A673 (cell line): ENCODE results near the gene MARCHF7. TPM values are rescaled to one million over a fixed set of nuclear protein-coding genes. Genes with fewer than 3 reads are reported as not detected.
"Not testable (repeated sequence)": the region's sequence is repeated elsewhere in the genome, so short reads cannot be mapped to it uniquely, and the experiment has no call there.

Experiments
- BruUV-seq: library from RNA; stranded (reverse); fragments of 400-500 nt; replicated peaks from 2 replicates; lab custom pipeline; 2021; lab: Mats Ljungman, UMichigan
- CTCF ChIA-PET: fragments of 300-600 bp; sonication (Branson Sonifier 250); formaldehyde crosslinking; loops from one replicate; lab custom pipeline; 2022; ENCODE audit warnings: antibody characterized with exemption; lab: Charles Lee
- POLR2A ChIA-PET: fragments of 300-600 bp; sonication (Branson Sonifier 250); formaldehyde crosslinking; loops from one replicate; lab custom pipeline; 2022; ENCODE audit warnings: antibody characterized with exemption; ENCODE audit not compliant: low non-redundant PET; lab: Charles Lee
- DNase-seq: peaks from one replicate; pipeline ENCODE4 v3.0.0-alpha.2; 2015; ENCODE audit warnings: low spot score
- H3K27ac ChIP-seq: fragments of 200-600 bp; sonication (generic); 2 replicates; pipeline ENCODE4 v1.5.1; 2016; ENCODE audit warnings: mixed run types, low read depth, mild to moderate bottlenecking, mixed read lengths, antibody characterized with exemption, low read length; ENCODE audit not compliant: poor library complexity, severe bottlenecking
- H3K27me3 ChIP-seq: fragments of 200-600 bp; sonication (generic); replicated peaks from 2 replicates; pipeline ENCODE4 v1.6.1; 2017; ENCODE audit warnings: mixed run types, low read depth, mild to moderate bottlenecking, mixed read lengths, antibody characterized with exemption, low read length; ENCODE audit not compliant: insufficient read depth, poor library complexity
- H3K36me3 ChIP-seq: fragments of 200-600 bp; sonication (generic); 2 replicates; pipeline ENCODE4 v1.6.1; 2016; ENCODE audit warnings: mixed run types, mild to moderate bottlenecking, mixed read lengths, antibody characterized with exemption, low read length; ENCODE audit not compliant: insufficient read depth, poor library complexity, severe bottlenecking
- H3K4me1 ChIP-seq: fragments of 200-600 bp; sonication (generic); 2 replicates; pipeline ENCODE4 v1.6.1; 2017; ENCODE audit warnings: mixed run types, mild to moderate bottlenecking, mixed read lengths, antibody characterized with exemption, low read length; ENCODE audit not compliant: insufficient read depth, poor library complexity, severe bottlenecking
- H3K4me3 ChIP-seq: fragments of 200-600 bp; sonication (generic); 2 replicates; pipeline ENCODE4 v1.5.1; 2016; ENCODE audit warnings: low read depth, mixed run types, mild to moderate bottlenecking, mixed read lengths, low read length; ENCODE audit not compliant: poor library complexity, severe bottlenecking
- H3K9me3 ChIP-seq: fragments of 200-600 bp; sonication (generic); 2 replicates; pipeline ENCODE4 v1.6.1; 2016; ENCODE audit warnings: mixed run types, low read depth, mild to moderate bottlenecking, mixed read lengths, antibody characterized with exemption, low read length; ENCODE audit not compliant: poor library complexity, severe bottlenecking
- CTCF ChIP-seq: fragments of 300-800, 200-600 bp; sonication (generic); conservative IDR thresholded peaks from 2 replicates; pipeline ENCODE4 v1.5.1; 2017; ENCODE audit warnings: low read depth, mild to moderate bottlenecking, antibody characterized with exemption, low read length, moderate library complexity, mixed read lengths
- EZH2 ChIP-seq: fragments of 200-600 bp; sonication (generic); IDR thresholded peaks from 2 replicates; pipeline ENCODE4 v1.6.1; 2017; ENCODE audit warnings: borderline replicate concordance, low read depth, mild to moderate bottlenecking, mixed read lengths, antibody characterized with exemption, low read length; ENCODE audit not compliant: poor library complexity, severe bottlenecking
- intact Hi-C: fragments of 100-400 bp; cut with micrococcal nuclease; formaldehyde crosslinking; loops from one replicate; pipeline ENCODE4 v1.10.0; 2022; ENCODE audit not compliant: unreplicated experiment
- total RNA-seq: library from RNA; stranded (reverse); gene quantifications from 2 replicates; pipeline ENCODE4 v1.2.3, GENCODE V29; 2021

Gene MARCHF7
- total RNA-seq, 1 experiment from 2014 or later: 94.9 TPM

- BruUV-seq: no TSS peak
- CTCF ChIA-PET: no interaction called here
- H3K9me3 ChIP-seq: no peaks in the 10 kb centered on the region
- H3K27me3 ChIP-seq: no peaks in the 10 kb centered on the region
- peaks cover 42% of the 10 kb centered on the region for H3K36me3 ChIP-seq
- POLR2A ChIA-PET: no interaction called here
- H3K4me1 ChIP-seq: peaks cover 16% of the 10 kb centered on the region
- peak overlapping the region; percentile 99 for H3K27ac ChIP-seq
- TF ChIP-seq CTCF: no peak; the same call in 1 of the 2 replicates
- no peak for TF ChIP-seq EZH2
- peak; percentile 45 for DNase-seq
- H3K4me3 ChIP-seq: peak overlapping the region; percentile 97
- intact Hi-C loops: loop anchor here (2.0 kb wide), 1 partner anchor 99 kb away; no protein-coding TSS in a partner anchor
Measured at GRCh38 chr2:159713631-159714246, 1.4 kb downstream of the MARCHF7 start.

- ChIA-PET CTCF (no interaction called here), POLR2A (interaction anchor here (0.6 kb wide), 1 partner anchor 159 kb away, joined by 6 read pairs; no protein-coding TSS in a partner anchor)
- Histone ChIP-seq H3K4me1 (peaks cover 16% of the 10 kb centered on the region), H3K36me3 (peaks cover 48% of the 10 kb centered on the region), H3K27ac (no peak overlapping the region), H3K27me3 (no peaks in the 10 kb centered on the region), H3K9me3 (no peaks in the 10 kb centered on the region), H3K4me3 (peak overlapping the region; percentile 97)
- intact Hi-C loops: no loop called here
- no peak for DNase-seq
- BruUV-seq: no TSS peak
- no peak for TF ChIP-seq CTCF
- TF ChIP-seq EZH2: no peak
Measured at GRCh38 chr2:159714247-159714930, 2.1 kb downstream of the MARCHF7 start.

GRCh38 chr2:159715451-159715850 is 3.1 kb downstream of the MARCHF7 start:
- BruUV-seq: no TSS peak
- peaks cover 16% of the 10 kb centered on the region for H3K4me1 ChIP-seq
- H3K9me3 ChIP-seq: no peaks in the 10 kb centered on the region
- no peak overlapping the region for H3K27ac ChIP-seq
- intact Hi-C loops: no loop called here
- POLR2A ChIA-PET: interaction anchor here (0.6 kb wide), 1 partner anchor 160 kb away, joined by 6 read pairs; no protein-coding TSS in a partner anchor
- H3K27me3 ChIP-seq: no peaks in the 10 kb centered on the region
- H3K4me3 ChIP-seq: no peak overlapping the region
- no peak for DNase-seq
- TF ChIP-seq CTCF (no peak), EZH2 (no peak)
- CTCF ChIA-PET: no interaction called here
- H3K36me3 ChIP-seq: peaks cover 59% of the 10 kb centered on the region

GRCh38 chr2:159716409-159716808 is 4.1 kb downstream of the MARCHF7 start:
- CTCF ChIA-PET, intact Hi-C loops, POLR2A ChIA-PET, H3K27ac ChIP-seq, H3K27me3 ChIP-seq, DNase-seq, H3K9me3 ChIP-seq, H3K4me3 ChIP-seq, BruUV-seq: not testable (repeated sequence)
- Histone ChIP-seq H3K36me3 (peaks cover 67% of the 10 kb centered on the region), H3K4me1 (peaks cover 14% of the 10 kb centered on the region)
